Keratinocyte (primary cell): ENCODE data around the gene LAP3. TPM values are rescaled to one million over a fixed set of nuclear protein-coding genes. Genes with fewer than 3 reads are reported as not detected.

Experiments used
- DNase-seq: peaks from one replicate; pipeline ENCODE4 v3.0.0-alpha.2; 2011; ENCODE audit warnings: low read depth, missing footprints, low spot score
- FAIRE-seq: peaks from 2 replicates; lab custom pipeline; 2011; peaks lifted over from hg19 to GRCh38; lab: Jason Lieb, UNC
- H2AFZ ChIP-seq: 2 replicates; pipeline ENCODE4 v1.6.0; 2012; ENCODE audit warnings: low read length, control low read depth, inconsistent platforms; ENCODE audit not compliant: control insufficient read depth
- H3K27ac ChIP-seq: 2 replicates; pipeline ENCODE4 v1.5.1; 2011; ENCODE audit warnings: low read length; ENCODE audit not compliant: control insufficient read depth, insufficient read depth
- H3K27me3 ChIP-seq: 3 replicates; pipeline ENCODE4 v1.6.0; 2011; ENCODE audit warnings: low read length; ENCODE audit not compliant: control insufficient read depth, insufficient read depth; ENCODE audit errors: extremely low read depth
- H3K36me3 ChIP-seq, 2 experiments: 2 replicates in 1 of 2; 3 replicates in 1 of 2; pipeline ENCODE4 v1.5.1; 2011; ENCODE audit warnings: low read length in 2 of 2, mild to moderate bottlenecking in 1 of 2; ENCODE audit not compliant: control insufficient read depth in 2 of 2, insufficient read depth in 2 of 2; ENCODE audit errors: extremely low read depth in 1 of 2
- H3K4me1 ChIP-seq: 3 replicates; pipeline ENCODE4 v1.5.1; 2011; ENCODE audit warnings: low read length; ENCODE audit not compliant: control insufficient read depth, insufficient read depth; ENCODE audit errors: extremely low read depth
- H3K4me2 ChIP-seq: 3 replicates; pipeline ENCODE4 v1.6.0; 2011; ENCODE audit warnings: low read depth, low read length; ENCODE audit not compliant: control insufficient read depth, insufficient read depth; ENCODE audit errors: extremely low read depth
- H3K4me3 ChIP-seq, 3 experiments: fragments of 200-600 bp in 1 of 3; sonication (generic) in 1 of 3; 2 replicates in 2 of 3; 3 replicates in 1 of 3; pipeline ENCODE4 v1.5.1; 2011 to 2016; ENCODE audit warnings: low read length in 3 of 3, mild to moderate bottlenecking in 3 of 3, control low read depth in 2 of 3, inconsistent platforms in 1 of 3, low read depth in 1 of 3, mixed read lengths in 1 of 3, mixed run types in 1 of 3, moderate library complexity in 1 of 3; ENCODE audit not compliant: control insufficient read depth in 2 of 3, insufficient read depth in 2 of 3; ENCODE audit errors: extremely low read depth in 1 of 3
- H3K79me2 ChIP-seq: 2 replicates; pipeline ENCODE4 v1.6.0; 2012; ENCODE audit warnings: low read length; ENCODE audit not compliant: control insufficient read depth, insufficient read depth
- H3K9ac ChIP-seq: 3 replicates; pipeline ENCODE4 v1.6.0; 2011; ENCODE audit warnings: low read length; ENCODE audit not compliant: control insufficient read depth, insufficient read depth; ENCODE audit errors: extremely low read depth
- H3K9me1 ChIP-seq: 3 replicates; pipeline ENCODE4 v1.6.0; 2011; ENCODE audit warnings: low read length; ENCODE audit not compliant: control insufficient read depth, insufficient read depth; ENCODE audit errors: extremely low read depth
- H3K9me3 ChIP-seq: 2 replicates; pipeline ENCODE4 v1.5.1; 2012; ENCODE audit warnings: low read depth, low read length; ENCODE audit not compliant: control insufficient read depth
- H4K20me1 ChIP-seq: 3 replicates; pipeline ENCODE4 v1.6.0; 2011; ENCODE audit warnings: low read length; ENCODE audit not compliant: control insufficient read depth, insufficient read depth; ENCODE audit errors: extremely low read depth
- EZH2 ChIP-seq: IDR thresholded peaks from one replicate; pipeline ENCODE4 v1.6.1; 2012; ENCODE audit warnings: inconsistent platforms, mild to moderate bottlenecking, low read length, moderate library complexity
- dilution Hi-C: fragments of 300-500 bp; cut with MboI; formaldehyde crosslinking; loops from one replicate; pipeline ENCODE4 v1.7.0; 2020; ENCODE audit warnings: low sequenced_read_pairs; ENCODE audit not compliant: extremely low pct_ligation_motif_present
- polyA plus RNA-seq, 5 experiments: library from polyadenylated mRNA; depleted of rRNA in 3 of 5; stranded (reverse) in 3 of 5; stranded (forward) in 1 of 5; unstranded in 1 of 5; fragments of >200 nt; gene quantifications; 1 replicate in 1 of 5; 2 replicates in 3 of 5; 3 replicates in 1 of 5; pipeline versions ENCODE4 v1.2.1 to v1.2.3, GENCODE V29; 2011 to 2012; ENCODE audit warnings: missing spikeins in 2 of 5, low read depth in 1 of 5, low replicate concordance in 1 of 5
- TF ChIP-seq, protein P1 (sequence below), 3 experiments: IDR thresholded peaks in 1 of 3; conservative IDR thresholded peaks in 1 of 3; optimal IDR thresholded peaks in 1 of 3; 2 replicates in 2 of 3; 3 replicates in 1 of 3; pipeline versions ENCODE3 to v1.5.1; 2011; ENCODE audit warnings: low read length in 3 of 3, mild to moderate bottlenecking in 3 of 3, moderate library complexity in 2 of 3, control low read depth in 1 of 3, inconsistent platforms in 1 of 3; ENCODE audit not compliant: insufficient read depth in 2 of 3; ENCODE audit errors: extremely low read depth in 1 of 3

The LAP3 gene
- polyA plus RNA-seq, 1 donor (not counting 4 experiments of a cell fraction or from before 2014, with no cell fraction given): 84.8 TPM

DNA sequence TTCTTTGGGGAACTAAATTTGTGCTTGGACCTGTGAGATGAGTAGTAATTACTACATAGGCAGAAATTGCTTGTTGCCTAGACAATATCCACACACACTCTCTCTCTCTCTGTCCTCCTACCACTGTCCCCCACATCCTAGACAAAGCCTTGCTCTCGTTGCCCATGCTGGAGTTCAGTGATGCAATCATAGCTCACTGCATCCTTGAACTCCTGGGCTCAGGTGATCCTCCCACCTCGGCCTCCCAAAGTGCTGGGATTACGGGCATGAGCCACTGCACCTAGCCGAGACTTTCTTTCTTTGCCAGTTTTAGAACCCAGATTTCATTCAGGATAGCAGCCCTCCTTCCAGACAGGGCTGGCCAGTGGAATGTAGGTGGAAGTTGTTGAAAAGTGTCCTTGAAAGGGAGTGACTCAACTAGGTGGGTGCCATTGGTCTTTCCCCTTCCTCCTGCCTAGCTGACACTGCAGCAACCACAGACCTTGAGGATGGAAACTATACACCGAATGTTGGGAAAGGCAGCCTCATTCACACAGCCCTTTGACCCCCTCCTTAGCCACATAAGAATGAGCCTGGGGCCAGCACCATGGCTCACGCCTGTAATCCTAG is 16.8 kb upstream of the LAP3 start:
- peaks cover 4% of the 10 kb centered on the region for H3K4me1 ChIP-seq
- H3K9ac ChIP-seq: no peak overlapping the region
- no peaks in the 10 kb centered on the region for H3K27me3 ChIP-seq
- H3K4me2 ChIP-seq: no peak overlapping the region
- no peak overlapping the region for H3K4me3 ChIP-seq
- H3K36me3 ChIP-seq: no peaks in the 10 kb centered on the region
- no peak for FAIRE-seq
- no peak overlapping the region for H3K27ac ChIP-seq
- dilution Hi-C loops: no loop called here
- no peak overlapping the region for H2AFZ ChIP-seq
- no peaks in the 10 kb centered on the region for H3K79me2 ChIP-seq
- H3K9me3 ChIP-seq: no peaks in the 10 kb centered on the region
- DNase-seq: no peak
- no peaks in the 10 kb centered on the region for H4K20me1 ChIP-seq
- TF ChIP-seq, protein P1, sequence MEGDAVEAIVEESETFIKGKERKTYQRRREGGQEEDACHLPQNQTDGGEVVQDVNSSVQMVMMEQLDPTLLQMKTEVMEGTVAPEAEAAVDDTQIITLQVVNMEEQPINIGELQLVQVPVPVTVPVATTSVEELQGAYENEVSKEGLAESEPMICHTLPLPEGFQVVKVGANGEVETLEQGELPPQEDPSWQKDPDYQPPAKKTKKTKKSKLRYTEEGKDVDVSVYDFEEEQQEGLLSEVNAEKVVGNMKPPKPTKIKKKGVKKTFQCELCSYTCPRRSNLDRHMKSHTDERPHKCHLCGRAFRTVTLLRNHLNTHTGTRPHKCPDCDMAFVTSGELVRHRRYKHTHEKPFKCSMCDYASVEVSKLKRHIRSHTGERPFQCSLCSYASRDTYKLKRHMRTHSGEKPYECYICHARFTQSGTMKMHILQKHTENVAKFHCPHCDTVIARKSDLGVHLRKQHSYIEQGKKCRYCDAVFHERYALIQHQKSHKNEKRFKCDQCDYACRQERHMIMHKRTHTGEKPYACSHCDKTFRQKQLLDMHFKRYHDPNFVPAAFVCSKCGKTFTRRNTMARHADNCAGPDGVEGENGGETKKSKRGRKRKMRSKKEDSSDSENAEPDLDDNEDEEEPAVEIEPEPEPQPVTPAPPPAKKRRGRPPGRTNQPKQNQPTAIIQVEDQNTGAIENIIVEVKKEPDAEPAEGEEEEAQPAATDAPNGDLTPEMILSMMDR (optimal IDR thresholded peaks at IDR 0.05 in 1 of 3, IDR thresholded peaks at IDR 0.05 in 1 of 3, conservative IDR thresholded peaks at IDR 0.05 in 1 of 3; ENCODE audit: extremely low read depth in 1 of 3, insufficient read depth in 2 of 3, low read length in 3 of 3): no peak
- TF ChIP-seq EZH2: no peak
- H3K9me1 ChIP-seq: no peaks in the 10 kb centered on the region

DNA sequence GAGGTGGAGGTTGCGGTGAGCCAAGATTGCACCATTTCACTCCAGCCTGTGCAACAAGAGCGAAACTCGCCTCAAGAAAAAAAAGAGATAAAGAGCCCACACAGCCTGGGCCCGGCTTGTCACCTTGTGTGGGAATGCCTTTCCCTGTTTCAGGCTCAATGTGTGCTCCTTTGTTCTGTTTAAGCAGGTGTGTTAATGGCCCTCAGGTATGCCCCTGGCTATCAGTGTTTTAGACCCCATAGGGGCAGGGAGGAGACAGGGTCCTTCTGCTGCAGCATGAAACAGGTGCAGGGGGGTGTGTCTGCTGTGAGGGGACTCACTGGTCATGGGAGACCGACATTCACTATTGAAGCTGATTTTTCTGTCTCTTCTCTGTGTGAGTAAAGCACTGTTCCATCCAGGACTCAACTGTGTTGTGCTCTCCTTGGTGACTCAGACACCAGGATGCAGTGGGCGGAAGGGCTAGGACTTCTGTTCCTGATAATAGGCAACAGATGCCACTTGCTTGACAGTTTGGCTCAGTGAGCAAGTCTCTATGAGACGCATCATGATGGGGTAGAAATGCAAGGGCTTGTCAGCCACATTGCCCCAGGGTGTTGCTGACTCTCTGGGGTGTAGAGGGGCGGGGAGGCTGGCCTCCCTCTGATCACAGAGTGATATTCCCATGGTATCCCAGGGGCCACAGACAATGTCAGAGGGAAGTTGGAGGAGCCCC is 15.6 kb upstream of the LAP3 start:
- DNase-seq (no peak), FAIRE-seq (peak; percentile 67)
- TF ChIP-seq, protein P1 (optimal IDR thresholded peaks at IDR 0.05 in 1 of 3, IDR thresholded peaks at IDR 0.05 in 1 of 3, conservative IDR thresholded peaks at IDR 0.05 in 1 of 3; ENCODE audit: extremely low read depth in 1 of 3, insufficient read depth in 2 of 3, low read length in 3 of 3): no peak
- no peak for TF ChIP-seq EZH2
- Histone ChIP-seq H4K20me1 (no peaks in the 10 kb centered on the region), H3K36me3 (no peaks in the 10 kb centered on the region), H2AFZ (no peak overlapping the region), H3K27ac (no peak overlapping the region), H3K4me2 (no peak overlapping the region), H3K9ac (no peak overlapping the region), H3K9me1 (no peaks in the 10 kb centered on the region), H3K4me1 (peaks cover 4% of the 10 kb centered on the region), H3K79me2 (no peaks in the 10 kb centered on the region), H3K9me3 (no peaks in the 10 kb centered on the region), H3K27me3 (no peaks in the 10 kb centered on the region), H3K4me3 (no peak overlapping the region)
- dilution Hi-C loops: no loop called here
